COLO668 (cell line): ENCODE measurements around the gene ZNF576.
"Not testable (repeated sequence)": the region's sequence is repeated elsewhere in the genome, so short reads cannot be mapped to it uniquely, and the experiment has no call there.

Experiments used
- DNase-seq: peaks from one replicate; lab custom pipeline; 2025; ENCODE audit not compliant: unreplicated experiment; lab: John Stamatoyannopoulos, UW

The ZNF576 gene

DNA sequence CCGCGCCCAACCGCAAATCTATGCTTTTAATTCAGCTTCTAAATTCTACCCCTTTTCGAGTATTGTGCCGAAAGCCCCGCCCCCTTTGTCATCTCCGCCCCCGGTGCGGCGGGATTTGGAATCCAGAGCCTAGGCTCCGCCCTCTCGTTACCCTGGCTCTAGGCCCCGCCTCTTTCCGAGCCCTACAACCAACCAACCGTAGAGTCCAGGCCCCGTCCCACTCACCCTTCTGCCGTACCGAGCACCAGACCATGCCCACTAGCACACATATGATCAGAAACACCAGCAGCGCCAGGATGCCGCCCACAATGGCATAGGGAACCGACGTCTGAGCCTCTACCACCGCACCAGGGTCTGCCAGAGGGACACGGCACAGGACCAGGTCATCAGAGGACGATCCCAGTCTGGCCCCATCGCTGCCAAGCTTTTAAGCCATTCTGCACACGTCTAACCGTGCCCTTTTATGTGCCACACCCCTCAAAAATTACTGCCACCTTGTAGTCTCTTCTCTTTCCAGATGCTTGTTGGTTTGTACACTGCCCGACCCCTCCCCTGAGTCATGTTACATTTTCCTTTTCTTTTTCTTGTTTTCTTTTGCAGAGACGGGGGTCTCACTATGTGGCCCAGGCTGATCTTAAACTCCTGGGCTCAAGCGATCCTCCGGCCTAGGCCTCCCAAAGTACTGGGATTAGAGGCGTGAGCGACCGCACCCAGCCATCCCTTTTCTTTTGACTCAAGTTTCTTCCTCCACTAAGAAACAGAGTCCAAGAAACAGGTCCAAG, 27.7 kb downstream of the ZNF576 start:
- DNase-seq: no peak

DNA sequence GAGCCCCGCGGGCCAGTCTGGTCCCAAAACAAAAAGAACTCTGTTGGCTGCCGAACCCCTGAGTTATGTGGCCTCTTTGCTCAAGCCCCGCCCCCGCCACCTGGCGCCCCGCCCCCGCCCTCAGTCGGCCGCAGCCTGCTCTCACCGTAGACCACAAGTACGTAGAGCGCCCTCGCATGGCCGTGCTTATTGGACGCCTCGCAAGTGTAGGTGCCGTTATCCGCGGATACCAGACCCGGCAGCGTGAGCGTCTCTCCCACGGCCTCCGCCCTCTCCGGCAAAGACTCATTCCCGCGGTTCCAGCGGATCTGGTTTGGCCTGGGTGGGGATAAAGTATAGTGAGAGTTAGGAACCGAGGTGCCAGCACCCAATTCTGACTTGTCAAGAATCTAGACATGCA, 28.5 kb downstream of the ZNF576 start:
- DNase-seq: peak; percentile 44

DNA sequence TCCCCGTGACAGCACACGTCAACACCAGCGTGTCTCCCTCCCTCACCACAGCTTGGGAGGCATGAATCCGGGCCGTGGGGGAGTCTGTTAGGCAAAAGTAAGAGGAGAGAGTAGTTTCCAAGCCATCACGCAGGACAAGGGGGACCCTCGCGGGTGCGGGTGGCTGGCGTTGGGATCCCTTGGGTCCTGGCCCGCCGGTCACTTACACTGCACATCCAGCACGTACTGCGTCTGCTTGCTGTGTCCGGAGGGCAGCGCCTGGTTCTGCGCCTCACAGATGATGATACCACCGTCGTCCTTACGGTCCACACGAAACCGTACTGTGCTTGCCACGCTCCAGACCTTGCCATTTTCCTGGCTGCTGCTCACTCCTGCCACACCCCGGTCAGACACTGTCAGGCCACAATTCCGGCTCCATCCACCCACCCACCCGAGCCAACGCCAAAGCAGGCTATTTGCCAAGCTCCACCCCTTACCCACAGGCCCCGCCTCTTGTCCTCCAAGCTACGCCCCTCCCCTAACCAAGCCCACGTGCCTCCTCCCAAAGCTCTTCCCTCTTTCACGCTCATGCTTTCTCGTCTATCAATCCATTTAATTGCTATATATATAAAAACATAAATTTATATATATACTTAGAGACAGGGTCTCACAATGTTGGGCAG, 29.7 kb downstream of the ZNF576 start:
- DNase-seq: peak; percentile 5

DNA sequence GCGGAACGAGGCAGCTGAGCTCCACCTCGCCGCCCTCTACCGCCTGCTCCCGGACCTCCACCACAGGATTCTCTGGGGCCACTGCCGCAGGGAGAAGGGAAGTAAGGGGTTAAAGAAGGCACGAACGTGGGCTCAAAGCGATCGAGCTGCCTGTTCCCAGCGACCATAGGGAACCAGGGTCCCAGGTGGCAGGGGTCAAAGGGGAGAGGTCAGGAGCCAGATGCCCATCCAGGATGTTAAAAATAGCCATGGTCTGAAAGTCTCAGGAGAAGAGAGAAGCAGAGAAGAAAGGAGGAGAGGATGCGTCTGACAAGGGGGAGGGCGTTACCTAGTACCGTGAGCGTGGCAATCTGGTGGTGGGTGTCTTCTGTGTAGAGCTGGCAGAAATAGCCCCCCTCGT, 30.4 kb downstream of the ZNF576 start:
- no peak for DNase-seq

DNA sequence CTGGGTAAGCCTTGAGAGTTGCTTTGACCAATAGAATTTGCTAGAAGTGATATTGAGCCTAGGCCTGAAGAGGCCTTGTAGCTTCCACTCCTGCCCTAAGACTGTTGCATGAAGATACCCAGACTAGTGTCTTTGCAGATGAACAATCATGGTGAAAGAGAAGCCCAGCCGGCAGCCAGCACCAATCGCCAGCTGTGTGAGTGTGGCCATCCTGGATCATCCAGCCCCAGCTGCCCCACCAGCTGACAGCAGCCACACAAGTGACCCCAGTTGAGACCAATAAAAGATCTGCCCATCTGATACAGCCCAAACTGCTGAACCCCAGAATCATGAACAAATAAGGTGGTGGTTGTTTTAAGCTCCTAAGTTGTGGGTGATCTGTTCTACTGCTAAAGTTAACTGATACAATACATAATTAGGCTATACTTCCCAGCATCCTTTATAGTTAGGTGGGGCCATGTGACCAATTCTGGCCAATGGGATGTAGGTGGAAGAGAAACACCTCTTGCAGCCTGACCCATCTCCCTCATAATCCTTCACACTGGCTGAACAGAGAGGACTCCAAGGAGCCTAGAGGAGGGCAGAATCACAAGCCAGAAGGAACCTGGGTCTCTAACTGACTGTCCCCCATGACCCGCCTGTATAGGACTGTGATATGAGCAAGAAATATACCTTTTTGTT, 32.4 kb downstream of the ZNF576 start:
- no peak for DNase-seq

DNA sequence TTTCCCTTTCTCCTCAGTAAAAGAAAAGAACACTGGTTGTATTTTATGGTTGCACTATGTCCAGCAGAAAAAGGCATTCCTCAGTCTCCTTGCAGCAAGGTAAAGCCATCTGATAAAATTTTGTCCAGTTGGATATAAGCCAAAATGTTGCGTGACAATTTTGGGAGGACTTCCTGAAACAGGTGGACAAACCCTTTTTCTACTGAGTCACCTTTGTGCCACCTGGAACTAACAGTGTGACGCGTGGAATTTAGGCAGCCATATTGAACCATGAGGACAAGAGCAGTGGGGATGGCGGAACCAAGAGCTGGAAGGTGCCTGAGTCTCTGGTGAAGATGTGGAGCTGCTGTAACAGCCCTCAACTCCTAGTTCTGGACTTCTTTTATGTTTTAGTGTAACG, 35.1 kb downstream of the ZNF576 start:
- DNase-seq: no peak

DNA sequence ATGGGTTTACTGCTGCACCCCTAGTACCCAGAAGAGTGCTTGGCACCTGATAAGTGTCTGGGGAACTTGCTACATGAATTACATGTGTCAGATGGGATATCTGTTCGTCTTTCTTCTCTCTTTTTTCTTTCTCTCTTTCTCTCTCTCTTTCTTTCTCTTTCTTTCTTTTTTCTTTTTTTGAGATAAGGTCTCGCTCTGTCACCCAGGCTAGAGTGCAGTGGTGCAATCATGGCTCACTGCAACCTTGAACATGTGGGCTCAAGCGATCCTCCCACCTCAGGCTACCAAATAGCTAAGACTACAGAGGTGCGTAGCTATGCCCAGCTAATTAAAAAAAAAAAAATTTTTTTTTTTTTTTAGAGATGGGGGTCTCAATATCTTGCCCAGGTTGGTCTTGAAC, 37.1 kb downstream of the ZNF576 start:
- no peak for DNase-seq

DNA sequence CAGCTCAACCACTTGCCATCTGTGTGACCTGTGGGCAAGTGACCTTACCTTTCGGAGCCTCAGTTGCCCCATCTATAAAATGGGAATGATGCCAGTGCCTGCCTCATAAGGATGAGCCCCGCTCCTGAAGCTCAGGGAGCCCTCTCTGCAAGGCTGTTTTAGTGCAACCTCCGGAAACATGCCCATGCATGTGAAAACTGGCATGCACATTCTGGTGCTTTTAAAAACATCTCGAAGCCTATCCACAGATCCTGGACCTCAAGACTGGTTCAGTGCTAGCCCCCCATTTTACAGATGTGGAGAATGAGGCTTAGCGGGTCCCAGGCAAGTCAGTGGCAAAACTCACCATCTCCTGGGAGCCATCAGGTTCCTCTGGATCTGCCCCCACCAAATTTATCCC, 37.7 kb downstream of the ZNF576 start:
- DNase-seq: no peak

DNA sequence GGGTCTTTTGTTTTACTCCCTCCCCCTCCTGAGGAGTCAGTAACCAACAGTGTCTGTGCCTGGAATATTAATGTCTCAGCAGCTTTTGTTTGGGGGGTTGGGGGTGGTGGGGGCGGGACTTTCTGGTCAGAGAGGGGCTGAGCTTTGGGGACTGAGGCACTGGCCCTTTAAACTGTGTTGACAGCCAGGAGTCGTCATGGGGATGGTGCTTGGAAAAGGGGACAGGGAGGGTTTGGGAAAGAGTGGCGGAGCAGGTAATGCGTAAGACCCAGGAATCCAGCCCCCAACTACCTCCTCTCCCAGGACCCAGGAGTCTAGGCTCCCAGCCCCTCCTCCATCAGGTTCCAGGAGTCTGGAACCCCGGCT, 38.1 kb downstream of the ZNF576 start:
- DNase-seq: no peak

DNA sequence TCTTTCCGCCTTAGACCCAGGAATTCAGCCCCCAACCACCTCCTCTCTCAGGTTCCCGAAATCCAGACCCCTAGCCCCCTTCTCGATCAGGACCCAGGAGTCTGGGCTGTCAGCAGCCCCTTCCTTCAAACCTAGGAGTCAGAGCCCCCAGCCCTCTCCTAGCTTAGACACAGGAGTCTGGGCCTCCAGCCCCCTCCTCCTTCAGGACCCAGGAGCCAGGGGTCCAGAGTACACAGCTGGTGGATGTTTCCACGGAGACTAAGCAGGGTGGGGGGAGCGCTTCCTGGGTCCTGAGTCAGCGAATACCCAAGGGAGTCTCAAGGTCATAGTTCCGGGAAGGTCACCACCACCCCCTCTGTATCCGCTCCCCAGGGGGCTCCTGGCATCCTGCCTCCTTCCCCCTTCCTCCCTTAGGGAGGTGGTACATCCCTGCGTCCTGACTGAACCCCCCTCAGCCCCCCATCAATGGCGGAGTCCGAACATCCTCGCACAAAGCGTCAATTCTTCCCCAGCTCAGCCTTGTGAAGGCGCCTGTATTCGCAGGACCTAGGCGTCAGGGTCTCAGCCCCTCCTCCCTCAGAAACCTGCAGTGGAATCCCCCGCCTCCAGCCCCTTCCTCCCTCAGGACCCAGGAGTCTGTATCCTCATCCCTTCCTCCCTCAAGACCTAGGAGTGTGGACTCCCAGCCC, 38.6 kb downstream of the ZNF576 start:
- DNase-seq: no peak

DNA sequence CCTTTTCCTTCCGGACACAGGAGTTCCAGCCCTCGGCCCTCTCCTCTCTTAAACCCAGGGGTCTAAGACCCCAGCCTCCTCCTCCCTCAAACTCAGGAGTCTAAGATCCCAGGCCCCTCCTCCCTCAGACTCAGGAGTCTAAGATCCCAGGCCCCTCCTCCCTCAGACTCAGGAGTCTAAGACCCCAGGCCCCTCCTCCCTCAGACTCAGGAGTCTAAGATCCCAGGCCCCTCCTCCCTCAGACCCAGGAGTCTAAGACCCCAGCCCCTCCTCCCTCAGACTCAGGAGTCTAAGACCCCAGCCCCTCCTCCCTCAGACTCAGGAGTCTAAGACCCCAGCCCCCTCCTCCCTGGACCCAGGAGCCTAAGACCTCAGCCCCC, 39.2 kb downstream of the ZNF576 start:
- DNase-seq: not testable (repeated sequence)

DNA sequence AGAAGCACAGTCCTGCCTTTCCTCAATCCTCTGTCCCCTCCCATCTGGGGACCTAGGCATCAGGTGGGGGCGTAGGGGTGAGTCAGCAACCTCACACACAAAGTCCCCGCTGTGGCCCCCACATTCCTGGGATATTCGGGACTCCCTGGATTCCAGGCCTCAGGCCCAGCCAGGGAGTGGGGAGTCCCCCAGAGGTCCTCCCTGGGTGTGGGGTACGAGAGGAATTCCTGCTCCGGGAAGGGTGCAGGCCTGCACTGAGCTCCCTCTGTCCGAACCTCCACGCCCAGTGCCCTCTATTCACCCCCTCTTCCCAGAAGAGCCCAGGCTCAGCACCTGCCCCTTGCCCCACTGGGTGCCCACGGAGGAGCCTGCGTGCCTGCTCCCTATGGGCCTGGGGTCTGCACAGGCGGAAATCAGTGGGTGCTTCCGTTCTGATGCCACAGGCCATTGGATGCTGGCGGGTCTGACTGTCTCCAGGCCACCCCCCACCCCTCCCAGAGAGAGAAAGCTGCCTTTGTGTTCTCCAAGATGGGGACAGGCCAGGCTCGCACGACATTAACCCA, 39.8 kb downstream of the ZNF576 start:
- DNase-seq: no peak

DNA sequence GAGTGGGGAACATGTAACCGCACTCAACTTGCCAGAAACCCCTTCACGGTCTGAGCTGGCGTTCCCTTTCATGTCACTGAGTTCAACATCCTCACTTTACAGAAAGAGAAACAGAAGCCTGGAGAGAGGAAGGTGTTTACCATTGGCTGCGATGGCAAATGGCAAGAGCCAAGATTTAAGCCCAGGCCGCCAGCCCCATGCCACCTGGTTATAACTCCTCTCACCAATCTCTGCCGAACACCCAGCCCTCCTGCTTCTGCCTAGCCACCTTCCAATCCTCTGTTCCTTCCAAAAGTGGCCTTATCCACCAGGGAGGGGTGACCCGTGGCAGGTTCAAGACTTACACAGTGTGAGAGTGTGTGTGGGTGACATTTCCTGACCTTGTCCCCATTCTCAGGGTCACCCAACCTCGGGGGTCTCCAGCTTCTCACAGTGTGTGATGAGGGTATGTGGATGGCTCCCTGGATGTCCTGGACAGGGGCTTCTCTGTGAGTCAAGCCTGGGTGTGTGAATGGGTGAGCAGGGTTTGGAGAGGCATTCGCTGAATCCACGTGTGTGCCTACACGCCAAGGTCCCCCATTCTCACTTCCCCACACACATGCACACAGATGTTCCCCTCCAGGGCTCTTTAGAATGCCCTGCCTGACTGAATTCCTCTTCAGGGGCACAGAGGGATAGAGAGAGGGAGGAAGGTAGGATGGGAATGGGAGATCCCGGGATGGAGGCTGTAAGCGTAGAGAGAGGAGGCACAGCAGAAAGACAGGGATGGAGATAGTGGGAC, 42.0 kb downstream of the ZNF576 start:
- no peak for DNase-seq

DNA sequence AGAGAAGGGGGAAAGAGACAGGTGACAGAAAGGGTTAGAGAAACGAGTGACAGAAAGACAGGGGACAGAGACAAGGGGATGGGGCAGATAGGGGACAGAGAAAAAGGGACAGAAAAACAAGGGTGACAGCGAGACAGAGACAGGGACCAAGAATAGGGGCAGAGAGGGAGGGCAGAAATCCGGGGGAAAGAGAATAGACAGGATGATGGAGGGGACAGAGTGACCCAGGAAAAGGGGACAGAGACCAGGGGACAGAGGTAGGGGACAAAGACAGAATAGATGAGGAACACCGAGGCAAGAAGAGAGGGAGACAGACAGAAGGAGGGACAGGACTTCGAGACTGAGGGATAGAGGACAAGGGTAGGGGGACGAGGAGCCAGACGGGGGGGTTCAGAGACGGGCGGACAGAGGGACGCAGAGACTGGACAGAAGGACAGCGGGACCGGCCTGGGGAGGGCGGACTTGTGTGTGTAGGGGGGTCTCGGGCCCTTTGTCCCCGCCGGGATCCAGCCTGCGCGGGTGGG, 42.7 kb downstream of the ZNF576 start:
- DNase-seq: no peak

DNA sequence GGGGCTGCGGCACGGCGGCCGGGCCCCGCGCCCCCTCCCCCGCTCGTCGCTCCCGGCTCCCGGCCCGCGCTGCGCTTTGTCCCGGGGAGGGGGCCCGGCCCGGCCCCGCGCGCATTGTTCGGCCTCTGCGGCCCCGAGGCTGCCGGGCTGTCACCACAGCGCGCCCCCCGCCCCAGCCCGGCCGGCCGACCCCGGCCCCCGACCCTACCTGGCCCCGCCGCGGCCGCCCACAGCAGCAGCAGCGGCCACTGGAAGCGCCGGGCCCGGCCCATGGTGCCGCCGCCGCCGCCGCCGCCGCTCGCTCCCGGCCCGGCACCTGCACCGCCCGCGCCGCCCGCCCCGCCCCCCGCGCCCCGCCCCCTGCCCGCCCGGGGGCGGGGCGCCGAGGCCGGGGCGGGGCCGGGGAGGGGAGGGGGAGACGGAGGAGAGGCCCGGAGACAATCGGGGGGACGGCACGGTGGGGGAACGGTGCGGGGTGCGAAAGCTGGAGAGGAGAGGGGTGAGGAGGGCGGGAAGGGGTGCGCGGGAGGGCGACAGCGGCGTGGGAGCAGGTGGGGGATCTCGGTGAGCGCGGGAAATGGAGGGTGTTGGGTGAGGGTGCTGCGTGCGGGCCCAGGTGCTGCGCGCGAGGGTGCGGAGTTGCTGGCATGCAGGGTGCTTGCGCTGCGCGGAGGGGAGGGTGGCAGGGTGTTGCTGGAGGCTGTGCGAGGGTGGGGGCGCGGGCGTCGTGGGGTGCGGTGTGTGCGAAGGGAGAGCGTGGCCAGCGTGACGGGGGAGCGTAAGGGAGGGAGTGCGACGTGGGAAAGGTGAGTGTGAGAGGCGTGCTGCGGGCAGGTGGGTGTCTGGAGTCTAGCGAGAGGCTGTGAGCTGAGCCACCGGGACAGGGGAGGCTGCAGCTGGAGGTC, 43.4 kb downstream of the ZNF576 start, which contains the start of gene CADM4:
CADM4 (minus strand) TSS at position 332 of the 905 bp plus-strand sequence; CDS start at position 272, 60 bp downstream.
- peak; percentile 49 for DNase-seq

DNA sequence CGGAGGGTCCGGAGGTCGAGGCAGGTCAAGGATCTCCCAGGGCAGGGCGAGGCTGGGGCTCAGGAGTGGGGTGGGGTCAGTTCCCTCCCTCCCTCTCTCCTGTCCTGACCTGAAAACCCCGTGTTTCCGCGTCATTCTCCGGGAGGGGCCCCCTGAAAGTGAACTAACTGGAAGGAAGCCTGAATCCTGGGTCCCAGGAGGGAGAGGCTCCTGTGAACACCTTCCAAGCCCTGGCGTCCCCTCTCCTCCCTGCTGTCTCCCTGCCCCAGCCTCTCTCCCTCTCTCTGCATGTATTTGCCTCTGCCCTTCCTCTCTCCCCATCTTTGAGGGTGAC, 44.0 kb downstream of the ZNF576 start:
- DNase-seq: no peak

DNA sequence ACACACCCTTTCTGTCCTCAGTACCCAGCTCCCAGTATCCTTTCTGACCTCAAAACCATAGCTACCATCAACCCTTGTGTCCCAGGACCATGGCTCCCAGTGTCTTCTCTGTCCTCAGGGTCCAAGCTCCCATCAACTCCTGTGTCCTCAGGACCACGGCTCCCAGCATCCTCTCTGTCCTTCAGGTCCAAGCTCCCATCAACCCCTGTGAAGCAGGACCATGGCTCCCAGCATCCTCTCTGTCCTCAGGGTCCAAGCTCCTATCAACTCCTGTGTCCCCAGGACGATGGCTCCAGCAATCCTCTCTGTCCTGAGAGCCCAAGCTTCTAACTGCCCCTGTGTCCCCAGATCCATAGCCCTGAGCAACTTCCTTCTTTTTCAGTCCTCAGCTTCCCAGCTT, 44.9 kb downstream of the ZNF576 start:
- no peak for DNase-seq

DNA sequence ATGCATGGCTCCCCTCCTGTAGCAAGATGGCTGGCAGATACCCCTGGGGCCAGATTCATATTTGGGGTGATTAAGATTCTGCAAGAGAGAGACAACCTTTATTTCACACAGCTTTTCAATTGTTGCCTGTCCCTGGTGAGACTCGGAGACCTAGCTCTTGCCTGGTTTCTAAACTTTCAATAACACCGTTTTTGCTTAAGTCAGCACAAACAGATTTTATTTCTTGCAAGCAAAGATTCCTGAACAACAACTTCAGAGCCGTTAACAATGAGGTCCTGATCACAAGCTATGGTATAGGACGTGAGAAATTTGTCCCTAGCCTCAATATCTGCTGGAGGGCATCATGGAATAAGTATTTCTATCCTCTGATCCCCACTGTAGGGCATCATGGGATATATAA, 46.1 kb downstream of the ZNF576 start:
- no peak for DNase-seq

DNA sequence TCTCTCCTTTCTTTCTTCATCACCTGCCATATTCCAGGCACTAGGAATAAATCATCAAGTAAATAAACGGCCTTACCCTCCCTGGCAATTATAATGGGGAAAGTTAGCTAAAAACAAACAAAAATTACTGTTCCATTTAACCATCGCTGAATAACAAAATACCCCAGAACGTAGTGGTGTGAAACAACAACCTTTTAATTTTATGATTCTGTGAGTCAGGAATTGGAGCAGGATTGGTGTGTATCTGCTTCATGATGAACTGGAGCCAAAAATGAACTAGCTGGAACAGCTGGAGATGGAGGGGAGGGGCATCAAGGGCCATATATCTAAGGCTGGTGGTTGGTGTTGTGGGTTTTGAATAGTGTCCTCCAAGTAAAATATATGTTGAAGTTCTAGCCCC, 46.9 kb downstream of the ZNF576 start:
- DNase-seq: no peak
